Left ventricle myocardium inferior (tissue), 1 donor: ENCODE measurements around the gene CKAP2. TPM values are rescaled to one million over a fixed set of nuclear protein-coding genes. Genes with fewer than 3 reads are reported as not detected.

Source experiments
- DNase-seq: peaks from one replicate; pipeline ENCODE4 v3.0.0-alpha.2; 2020
- H3K27ac ChIP-seq: fragments of 200-600 bp; replicated peaks from 2 replicates; pipeline ENCODE4 v1.8.0; 2021
- H3K27me3 ChIP-seq: fragments of 200-600 bp; 2 replicates; pipeline ENCODE4 v1.8.0; 2021; ENCODE audit warnings: low read depth
- H3K36me3 ChIP-seq: fragments of 200-600 bp; 2 replicates; pipeline ENCODE4 v1.8.0; 2021
- H3K4me1 ChIP-seq: fragments of 200-600 bp; 2 replicates; pipeline ENCODE4 v1.8.0; 2021
- H3K4me3 ChIP-seq: fragments of 200-600 bp; 2 replicates; pipeline ENCODE4 v1.8.0; 2021; ENCODE audit warnings: mild to moderate bottlenecking, moderate library complexity
- H3K9me3 ChIP-seq: fragments of 200-600 bp; replicated peaks from 2 replicates; pipeline ENCODE4 v1.8.0; 2021
- intact Hi-C: fragments of 100-400 bp; cut with micrococcal nuclease; formaldehyde crosslinking; loops from one replicate; pipeline ENCODE4 v1.11.0; 2022
- total RNA-seq: library from RNA; stranded (reverse); fragmentation: NEBNext Ultra II Directional; extraction: Animal tissue kit (Norgen Biotek cat#: 25700); gene quantifications from one replicate; pipeline ENCODE4 v1.2.1, GENCODE V29; 2021
- TF ChIP-seq, protein P1 (sequence below): fragments of 200-600 bp; IDR thresholded peaks from 2 replicates; pipeline ENCODE4 v1.8.0; 2021; ENCODE audit warnings: antibody characterized with exemption, mild to moderate bottlenecking, borderline replicate concordance
- donor health status: DM: no; HTN: yes; CAD: no; lungs with severe emphysema.

CKAP2 gene
- total RNA-seq, 1 donor from 2014 or later: 8.2 TPM

DNA sequence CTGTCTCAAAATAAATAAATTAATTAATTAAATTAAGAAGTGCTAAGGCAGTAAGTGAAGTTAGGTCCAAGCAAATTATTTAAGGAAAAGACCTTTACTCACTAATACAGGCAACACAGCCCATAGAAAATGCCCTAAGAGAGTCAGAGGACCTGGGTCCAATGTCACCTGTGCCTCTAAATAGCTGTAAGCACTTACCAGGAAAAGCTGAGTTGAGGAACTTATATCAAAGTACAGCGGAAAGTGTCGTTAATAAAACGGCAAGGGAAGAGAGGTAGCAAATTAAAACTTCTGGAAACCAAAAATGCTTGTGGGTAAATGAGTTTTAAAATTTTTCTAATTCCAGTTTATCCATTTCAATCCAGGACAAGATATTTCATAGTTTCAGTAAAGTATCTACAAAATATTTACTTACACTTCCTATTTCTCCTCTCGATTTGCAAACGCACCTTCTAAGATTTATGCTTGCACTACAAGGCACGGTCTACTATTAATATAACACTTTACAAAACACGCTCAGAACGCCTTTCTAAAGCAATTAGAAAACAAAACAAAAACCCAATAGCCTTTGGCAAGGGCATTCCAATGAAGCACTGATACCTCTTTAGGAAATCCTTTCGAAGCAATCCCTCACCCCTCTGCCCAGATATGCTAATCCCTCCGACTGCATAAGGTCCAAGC lies 5.8 kb upstream of the CKAP2 start:
- TF ChIP-seq, protein P1, sequence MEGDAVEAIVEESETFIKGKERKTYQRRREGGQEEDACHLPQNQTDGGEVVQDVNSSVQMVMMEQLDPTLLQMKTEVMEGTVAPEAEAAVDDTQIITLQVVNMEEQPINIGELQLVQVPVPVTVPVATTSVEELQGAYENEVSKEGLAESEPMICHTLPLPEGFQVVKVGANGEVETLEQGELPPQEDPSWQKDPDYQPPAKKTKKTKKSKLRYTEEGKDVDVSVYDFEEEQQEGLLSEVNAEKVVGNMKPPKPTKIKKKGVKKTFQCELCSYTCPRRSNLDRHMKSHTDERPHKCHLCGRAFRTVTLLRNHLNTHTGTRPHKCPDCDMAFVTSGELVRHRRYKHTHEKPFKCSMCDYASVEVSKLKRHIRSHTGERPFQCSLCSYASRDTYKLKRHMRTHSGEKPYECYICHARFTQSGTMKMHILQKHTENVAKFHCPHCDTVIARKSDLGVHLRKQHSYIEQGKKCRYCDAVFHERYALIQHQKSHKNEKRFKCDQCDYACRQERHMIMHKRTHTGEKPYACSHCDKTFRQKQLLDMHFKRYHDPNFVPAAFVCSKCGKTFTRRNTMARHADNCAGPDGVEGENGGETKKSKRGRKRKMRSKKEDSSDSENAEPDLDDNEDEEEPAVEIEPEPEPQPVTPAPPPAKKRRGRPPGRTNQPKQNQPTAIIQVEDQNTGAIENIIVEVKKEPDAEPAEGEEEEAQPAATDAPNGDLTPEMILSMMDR: no peak
- Histone ChIP-seq H3K4me3 (peak overlapping the region; percentile 95), H3K9me3 (no peaks in the 10 kb centered on the region), H3K4me1 (peaks cover 51% of the 10 kb centered on the region), H3K27me3 (no peaks in the 10 kb centered on the region), H3K27ac (peak overlapping the region; percentile 100), H3K36me3 (peaks cover 12% of the 10 kb centered on the region)
- DNase-seq: no peak
- intact Hi-C loops: no loop called here

DNA sequence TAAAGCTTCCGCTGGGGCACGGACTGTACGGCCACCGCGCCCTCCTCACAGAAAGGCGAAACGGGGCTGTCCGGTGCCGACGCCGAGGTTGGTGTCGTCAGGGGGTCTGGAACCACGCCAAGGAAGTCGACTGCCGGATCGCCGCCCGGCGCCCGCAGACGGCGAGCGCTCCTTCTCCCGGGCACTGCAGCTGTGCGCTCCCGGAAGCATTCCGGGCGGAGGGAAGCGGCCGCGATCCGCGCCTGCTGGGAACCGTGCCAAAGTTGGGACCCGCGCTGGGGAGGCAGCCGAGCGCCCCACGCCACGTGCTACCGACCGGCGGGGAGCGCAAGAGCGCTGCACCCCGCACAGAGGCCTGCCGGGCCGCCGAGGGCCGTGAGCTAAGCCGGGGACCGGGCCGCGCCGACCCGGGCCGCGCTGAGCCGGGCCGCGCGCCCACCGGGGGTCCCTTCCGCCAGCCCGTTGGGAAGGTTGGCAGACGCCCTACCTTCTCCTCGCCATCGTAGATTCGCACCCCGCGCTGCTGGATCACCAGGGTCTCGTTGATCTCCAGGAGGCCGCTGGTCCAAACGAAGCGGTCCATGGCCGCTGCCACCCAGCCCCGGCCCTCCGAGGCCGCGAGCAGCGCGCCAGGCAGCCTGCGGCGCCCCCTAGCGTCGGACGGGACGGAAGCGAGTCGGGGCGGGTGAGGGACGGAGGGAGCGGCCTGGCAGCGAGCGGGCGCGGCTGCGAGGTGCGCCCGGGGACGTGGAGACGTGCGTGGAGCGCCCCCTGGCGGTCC lies 5.1 kb upstream of the CKAP2 start, which contains the start of gene VPS36:
TSS of gene VPS36 (minus strand) at position 623 of the 781 bp plus-strand sequence. CDS start at position 583, 40 bp downstream.
- Histone ChIP-seq H3K4me1 (peaks cover 56% of the 10 kb centered on the region), H3K36me3 (peaks cover 9% of the 10 kb centered on the region), H3K4me3 (peak within 1 kb of the TSS; percentile 95), H3K27ac (peak within 1 kb of the TSS; percentile 100), H3K27me3 (no peaks in the 10 kb centered on the region), H3K9me3 (no peaks in the 10 kb centered on the region)
- intact Hi-C loops: no loop called here
- TF ChIP-seq, protein P1: peak; percentile 100
- DNase-seq: peak; percentile 97

GRCh38 chr13:52450793-52451116 lies 4.5 kb upstream of the CKAP2 start:
- intact Hi-C loops: no loop called here
- TF ChIP-seq, protein P1: no peak
- DNase-seq: no peak
- Histone ChIP-seq H3K27me3 (no peaks in the 10 kb centered on the region), H3K4me1 (peaks cover 61% of the 10 kb centered on the region), H3K4me3 (peak overlapping the region; percentile 95), H3K36me3 (peaks cover 5% of the 10 kb centered on the region), H3K9me3 (no peaks in the 10 kb centered on the region), H3K27ac (peak overlapping the region; percentile 100)

DNA sequence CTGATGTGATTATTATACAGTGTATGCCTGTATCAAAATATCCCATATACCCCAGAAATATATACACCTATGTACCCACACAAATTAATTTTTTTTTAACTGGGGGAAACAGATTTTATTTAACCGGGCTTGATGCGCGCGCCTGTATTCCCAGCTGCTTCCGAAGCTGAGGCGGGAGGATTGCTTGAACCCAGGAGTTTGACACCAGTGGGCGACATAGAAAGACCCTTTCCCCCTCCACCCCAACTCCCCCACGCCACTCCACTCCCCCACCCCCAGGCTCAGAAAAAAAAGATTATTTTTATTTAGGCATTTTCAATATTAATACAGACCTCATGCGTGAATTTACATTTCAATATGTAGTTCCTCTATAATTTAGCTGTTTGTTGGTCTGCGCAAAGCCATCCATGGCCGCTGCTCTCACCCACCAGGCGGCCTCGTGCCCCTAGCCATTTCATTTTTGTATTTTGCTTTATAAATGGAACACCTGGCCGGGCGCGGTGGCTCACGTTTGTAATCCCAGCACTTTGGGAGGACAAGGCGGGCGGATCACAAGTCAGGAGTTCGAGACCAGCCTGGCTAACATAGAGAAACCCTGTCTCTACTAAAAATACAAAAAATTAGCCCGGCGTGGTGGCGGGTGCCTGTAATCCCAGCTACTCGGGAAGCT lies 4.0 kb upstream of the CKAP2 start:
- Histone ChIP-seq H3K9me3 (no peaks in the 10 kb centered on the region), H3K36me3 (peaks cover under 1% of the 10 kb centered on the region), H3K27ac (peak overlapping the region; percentile 100), H3K27me3 (no peaks in the 10 kb centered on the region), H3K4me1 (peaks cover 64% of the 10 kb centered on the region), H3K4me3 (peak overlapping the region; percentile 95)
- TF ChIP-seq, protein P1: no peak
- no peak for DNase-seq
- intact Hi-C loops: no loop called here

- intact Hi-C loops: no loop called here
- H3K36me3 ChIP-seq: peaks cover 4% of the 10 kb centered on the region
- no peak for DNase-seq
- H3K4me1 ChIP-seq: peaks cover 58% of the 10 kb centered on the region
- H3K9me3 ChIP-seq: no peaks in the 10 kb centered on the region
- H3K27me3 ChIP-seq: no peaks in the 10 kb centered on the region
- TF ChIP-seq, protein P1: no peak
- H3K27ac ChIP-seq: no peak overlapping the region
- no peak overlapping the region for H3K4me3 ChIP-seq
Observed at GRCh38 chr13:52452470-52452869, 2.8 kb upstream of the CKAP2 start.
